RPMI8226 (cell line): ENCODE measurements around the gene C3orf85.

ENCODE experiments used
- DNase-seq: peaks from one replicate; pipeline ENCODE4 v3.0.0-alpha.2; 2015

C3orf85 gene

GRCh38 chr3:109154979-109155378, 18.5 kb downstream of the C3orf85 start:
- DNase-seq: no peak

DNA sequence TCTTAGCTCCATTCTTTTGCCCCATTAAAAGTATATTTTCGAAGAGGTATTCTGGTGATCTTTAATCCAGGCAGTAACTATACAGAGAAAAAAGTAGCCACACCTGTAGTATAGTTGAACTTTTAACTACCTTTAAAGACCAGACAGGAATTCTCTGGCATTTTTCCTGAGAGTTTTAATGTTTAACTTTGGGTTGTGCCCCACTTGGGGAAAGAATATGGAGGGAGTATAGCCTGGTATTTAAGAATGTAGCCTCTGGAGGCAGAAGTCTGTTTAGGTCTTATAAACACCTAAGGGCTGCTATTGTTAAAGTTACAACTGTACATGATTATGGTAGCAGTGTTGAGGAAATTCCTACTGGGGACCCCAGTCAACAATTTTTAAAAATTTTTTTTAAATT, 19.3 kb downstream of the C3orf85 start:
- DNase-seq: no peak

DNA sequence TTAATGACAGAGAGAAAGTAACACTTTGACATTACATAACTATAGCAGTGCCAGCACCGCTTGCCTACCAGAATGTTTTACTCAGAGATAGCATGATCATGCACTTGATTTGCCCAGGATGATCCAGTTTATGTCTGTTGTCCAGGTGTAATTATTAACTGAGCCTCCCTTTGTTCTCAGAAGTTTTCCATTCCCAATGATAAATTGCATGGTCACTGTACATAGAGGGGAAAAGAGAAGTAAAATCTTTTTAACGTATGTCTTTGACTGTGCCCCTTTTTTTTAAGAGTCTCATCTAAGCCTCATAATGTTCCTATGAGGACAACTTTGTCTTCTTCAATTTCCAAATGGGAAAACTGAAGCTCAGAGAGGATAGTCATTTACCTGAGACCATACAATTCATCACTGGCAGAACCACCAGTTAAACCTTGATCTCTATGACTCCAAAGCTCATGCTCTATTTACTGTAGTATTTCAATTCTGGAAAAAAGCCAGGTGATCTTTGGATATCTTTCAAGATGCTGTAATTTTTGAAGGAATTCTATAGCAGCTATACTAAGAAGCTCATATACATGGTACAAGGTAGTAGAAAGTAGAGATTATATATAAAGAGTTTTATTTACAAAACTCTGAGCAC, 25.1 kb downstream of the C3orf85 start:
- no peak for DNase-seq

DNA sequence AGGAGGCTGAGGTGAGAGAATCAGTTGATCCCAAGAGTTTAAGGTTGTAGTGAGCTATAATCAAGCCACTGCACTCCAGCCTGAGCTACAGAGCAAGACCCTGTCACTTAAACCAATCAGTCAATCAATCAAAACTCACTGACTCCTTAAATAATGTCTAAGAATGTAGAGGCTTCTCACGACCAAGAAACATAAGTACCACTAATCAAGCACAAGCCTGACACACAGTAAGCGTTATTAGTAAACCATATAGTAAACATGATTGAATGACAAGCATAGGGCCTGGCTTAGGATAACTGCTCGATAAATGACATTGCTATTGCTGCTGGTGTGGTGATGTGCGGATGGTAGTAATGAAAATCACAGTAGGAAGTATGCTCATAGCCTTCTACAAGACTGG, 29.4 kb downstream of the C3orf85 start:
- no peak for DNase-seq

- DNase-seq: no peak
These were observed 35.0 kb downstream of the C3orf85 start for GRCh38 chr3:109171479-109171878.

- no peak for DNase-seq
These were observed 38.9 kb downstream of the C3orf85 start for GRCh38 chr3:109175411-109175810.

- DNase-seq: no peak
These were observed 40.2 kb downstream of the C3orf85 start for GRCh38 chr3:109176726-109177125.

- no peak for DNase-seq
These were observed 41.4 kb downstream of the C3orf85 start for GRCh38 chr3:109177908-109178307.

DNA sequence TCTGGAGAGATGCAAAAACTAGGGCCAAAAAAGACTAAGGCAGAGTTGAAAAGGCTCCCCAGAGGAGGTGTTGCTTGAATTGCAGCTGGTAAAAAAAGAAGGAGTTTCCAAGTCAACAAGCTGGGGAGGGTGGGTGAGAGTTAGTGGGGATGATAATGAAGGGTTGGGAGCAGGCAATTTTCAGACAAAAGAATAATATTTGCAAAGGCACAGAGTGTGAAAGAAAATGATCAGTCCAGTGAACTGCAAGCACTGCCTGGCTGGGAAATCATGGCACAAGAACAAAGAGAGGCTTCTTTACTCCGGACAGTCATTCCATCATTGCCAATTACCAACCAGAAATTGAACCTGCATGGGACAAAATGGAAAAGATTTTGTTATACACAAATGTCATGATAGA, 42.2 kb downstream of the C3orf85 start:
- no peak for DNase-seq

DNA sequence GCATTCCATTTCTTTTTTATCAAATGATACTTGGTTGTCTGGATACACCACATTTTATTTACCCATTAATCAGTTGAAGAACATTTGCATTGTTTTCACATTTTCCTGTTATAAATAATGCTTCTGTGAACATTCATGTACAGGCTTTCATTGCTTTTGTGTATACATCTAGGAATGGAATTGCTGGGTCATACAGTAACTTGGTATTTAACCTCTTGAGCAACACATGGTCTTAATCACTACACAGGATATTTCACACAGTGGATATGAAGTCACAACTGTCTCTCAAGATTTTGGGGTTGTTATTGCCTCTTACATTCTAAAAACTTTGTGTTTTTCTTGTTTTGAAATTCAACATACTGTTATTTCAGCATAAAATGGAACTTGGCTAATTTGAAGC, 48.2 kb downstream of the C3orf85 start:
- no peak for DNase-seq

DNA sequence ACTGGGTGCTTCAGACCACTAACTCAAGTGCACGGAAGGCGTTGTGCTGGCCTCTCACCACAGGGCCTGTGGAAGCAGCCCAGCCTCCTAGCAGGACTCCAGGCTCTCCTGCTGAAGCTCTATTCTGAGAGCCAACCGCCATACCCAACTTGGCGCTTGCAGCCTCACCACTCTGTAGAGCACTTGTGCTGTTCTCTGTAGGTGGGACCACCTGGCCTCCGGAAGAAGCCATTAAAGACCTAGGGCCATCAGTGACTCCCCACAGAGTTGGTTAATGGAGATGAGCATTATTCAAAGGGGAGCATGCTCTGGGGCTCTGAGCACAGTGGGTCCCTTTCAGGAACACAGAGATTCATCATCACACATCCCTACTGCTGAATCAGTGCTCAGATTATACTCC, 50.9 kb downstream of the C3orf85 start:
- no peak for DNase-seq

DNA sequence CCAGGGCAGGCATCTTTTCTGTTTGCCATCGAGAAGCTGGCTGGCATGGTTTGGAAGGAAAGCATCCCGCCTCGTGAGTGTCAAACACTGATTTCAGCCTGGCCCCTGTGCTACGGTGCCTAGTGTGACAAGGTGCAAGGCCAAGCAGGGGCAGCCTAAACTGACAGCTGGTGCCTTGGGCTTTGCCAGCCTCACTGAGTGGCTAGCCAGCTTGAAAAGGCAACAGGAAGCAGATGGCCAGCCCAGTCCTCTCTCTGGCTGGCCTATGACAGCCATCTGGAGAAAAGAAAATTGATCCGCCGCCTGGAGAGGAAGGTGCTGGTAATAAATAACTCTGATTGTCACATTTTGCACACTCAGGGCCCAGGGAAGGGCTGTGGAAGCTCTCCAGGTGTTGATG, 52.2 kb downstream of the C3orf85 start:
- DNase-seq: no peak

DNA sequence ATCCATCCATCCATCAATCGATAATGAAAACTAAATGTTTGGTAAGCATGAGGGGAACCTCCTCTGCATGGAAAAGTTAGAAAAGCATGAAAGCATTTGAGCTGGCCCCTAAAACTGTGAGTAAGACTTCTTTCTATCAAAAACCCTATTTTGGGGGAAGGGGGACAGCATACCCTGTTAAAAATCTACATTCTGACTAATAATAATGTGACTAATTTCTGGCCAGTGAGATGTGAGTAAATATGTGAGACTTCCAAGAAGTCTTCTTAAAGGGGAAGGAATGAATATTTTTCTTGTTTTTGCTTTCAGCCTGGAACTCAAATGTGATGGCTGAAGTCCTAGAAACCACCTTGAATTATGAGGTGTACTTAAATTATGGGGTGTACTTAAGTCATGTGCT, 54.9 kb downstream of the C3orf85 start:
- DNase-seq: no peak

DNA sequence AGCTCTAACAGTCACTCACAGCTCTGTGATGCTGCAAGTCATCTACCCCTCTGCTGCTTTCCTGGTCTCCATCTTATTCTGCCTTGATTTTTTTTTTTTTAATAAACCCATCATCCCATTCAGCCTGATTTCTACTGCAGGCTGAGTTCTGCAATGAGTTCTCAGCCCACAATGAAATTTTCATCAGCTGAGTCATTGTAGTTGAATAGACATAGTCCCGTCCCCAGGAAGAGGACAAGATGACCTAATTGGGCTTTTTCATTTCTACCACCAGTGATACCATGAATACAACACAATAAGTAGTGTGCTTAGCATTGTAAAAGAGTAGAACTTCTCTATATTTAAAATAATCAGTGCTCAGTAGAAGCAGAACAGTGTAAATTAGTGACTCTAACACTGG, 59.3 kb downstream of the C3orf85 start:
- DNase-seq: no peak
